ENCODE results near the gene NDUFB2.
"Not testable (repeated sequence)": the region's sequence is repeated elsewhere in the genome, so short reads cannot be mapped to it uniquely, and the experiment has no call there.

Gene NDUFB2

GRCh38 chr7:140696680-140697446, at the start of gene NDUFB2:
NDUFB2 (plus strand) TSS chr7:140696708; CDS start chr7:140696745, 37 bp downstream.
- DNase-seq (ENCODE audit: low read depth in 2 of 2) = peak; percentile 16 to 32

GRCh38 chr7:140646931-140647647, 49.4 kb upstream of the NDUFB2 start:
- no peak for DNase-seq (ENCODE audit: low read depth in 2 of 2)

GRCh38 chr7:140649556-140650205, 46.8 kb upstream of the NDUFB2 start:
- DNase-seq (ENCODE audit: low read depth in 2 of 2) = no peak

GRCh38 chr7:140650367-140650766, 46.1 kb upstream of the NDUFB2 start:
- DNase-seq (ENCODE audit: low read depth in 2 of 2) = no peak

GRCh38 chr7:140653319-140654108, 43.0 kb upstream of the NDUFB2 start:
- DNase-seq (ENCODE audit: low read depth in 2 of 2) = no peak

GRCh38 chr7:140654109-140654387, 42.5 kb upstream of the NDUFB2 start:
- DNase-seq (ENCODE audit: low read depth in 2 of 2) = no peak

GRCh38 chr7:140654661-140655060, 41.8 kb upstream of the NDUFB2 start:
- no peak for DNase-seq (ENCODE audit: low read depth in 2 of 2)

- no peak for DNase-seq (ENCODE audit: low read depth in 2 of 2)
Observed at GRCh38 chr7:140655511-140656408, 40.7 kb upstream of the NDUFB2 start.

- DNase-seq (ENCODE audit: low read depth in 2 of 2) = no peak
Observed at GRCh38 chr7:140656548-140657515, 39.7 kb upstream of the NDUFB2 start.

GRCh38 chr7:140657891-140658290, 38.6 kb upstream of the NDUFB2 start:
- no peak for DNase-seq (ENCODE audit: low read depth in 2 of 2)

- DNase-seq (ENCODE audit: low read depth in 2 of 2) = no peak
Observed at GRCh38 chr7:140659856-140660255, 36.7 kb upstream of the NDUFB2 start.

- no peak for DNase-seq (ENCODE audit: low read depth in 2 of 2)
Observed at GRCh38 chr7:140661124-140661523, 35.4 kb upstream of the NDUFB2 start.

GRCh38 chr7:140662938-140663337, 33.6 kb upstream of the NDUFB2 start:
- DNase-seq (ENCODE audit: low read depth in 2 of 2) = not testable (repeated sequence)

- no peak for DNase-seq (ENCODE audit: low read depth in 2 of 2)
Observed at GRCh38 chr7:140667476-140667875, 29.0 kb upstream of the NDUFB2 start.

- DNase-seq (ENCODE audit: low read depth in 2 of 2) = no peak
Observed at GRCh38 chr7:140668641-140669040, 27.9 kb upstream of the NDUFB2 start.

GRCh38 chr7:140669352-140669751, 27.2 kb upstream of the NDUFB2 start:
- DNase-seq (ENCODE audit: low read depth in 2 of 2) = no peak

- DNase-seq (ENCODE audit: low read depth in 2 of 2) = not testable (repeated sequence)
Observed at GRCh38 chr7:140669862-140670261, 26.6 kb upstream of the NDUFB2 start.

- no peak for DNase-seq (ENCODE audit: low read depth in 2 of 2)
Observed at GRCh38 chr7:140670343-140670935, 26.1 kb upstream of the NDUFB2 start.

GRCh38 chr7:140671966-140672365, 24.5 kb upstream of the NDUFB2 start:
- DNase-seq (ENCODE audit: low read depth in 2 of 2) = no peak

Data from stimulated activated CD4-positive, alpha-beta T cell treated with anti-CD3 and anti-CD28 coated beads, Interleukin-1b, Interleukin-23, amount 100 ng/mL, for 1 hour (primary cell).